NCI-H1436 (cell line): Measurements from ENCODE around the gene PTBP1.
"Not testable (repeated sequence)": the region's sequence is repeated elsewhere in the genome, so short reads cannot be mapped to it uniquely, and the experiment has no call there.

Experiments used
- DNase-seq: peaks from one replicate; lab custom pipeline; 2025; lab: John Stamatoyannopoulos, UW

The PTBP1 gene

DNA sequence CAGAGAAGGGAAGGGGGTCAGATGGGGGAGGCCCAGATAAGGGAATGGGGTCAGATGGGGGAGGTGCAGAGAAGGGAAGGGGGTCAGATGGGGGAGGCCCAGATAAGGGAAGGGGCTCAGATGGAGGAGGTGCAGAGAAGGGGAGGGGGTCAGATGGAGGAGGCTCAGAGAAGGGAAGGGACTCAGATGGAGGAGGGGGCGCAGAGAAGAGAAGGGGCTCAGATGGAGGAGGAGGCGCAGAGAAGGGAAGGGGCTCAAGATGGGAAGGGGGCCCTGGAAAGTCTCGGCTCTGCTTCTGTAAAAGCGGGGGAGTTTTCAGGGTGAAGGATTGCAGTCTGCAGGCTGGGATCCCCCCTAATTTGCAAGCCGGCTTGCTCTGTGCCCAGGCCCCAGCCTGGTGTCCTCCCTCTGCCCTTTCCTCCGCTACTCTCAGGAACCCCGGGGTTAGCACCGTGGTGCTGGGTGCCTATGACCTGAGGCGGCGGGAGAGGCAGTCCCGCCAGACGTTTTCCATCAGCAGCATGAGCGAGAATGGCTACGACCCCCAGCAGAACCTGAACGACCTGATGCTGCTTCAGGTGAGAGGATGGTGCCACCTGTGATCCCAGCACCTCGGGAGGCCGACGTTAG, 32.0 kb downstream of the PTBP1 start:
- no peak for DNase-seq

GRCh38 chr19:831407-832369, 34.4 kb downstream of the PTBP1 start:
- no peak for DNase-seq

DNA sequence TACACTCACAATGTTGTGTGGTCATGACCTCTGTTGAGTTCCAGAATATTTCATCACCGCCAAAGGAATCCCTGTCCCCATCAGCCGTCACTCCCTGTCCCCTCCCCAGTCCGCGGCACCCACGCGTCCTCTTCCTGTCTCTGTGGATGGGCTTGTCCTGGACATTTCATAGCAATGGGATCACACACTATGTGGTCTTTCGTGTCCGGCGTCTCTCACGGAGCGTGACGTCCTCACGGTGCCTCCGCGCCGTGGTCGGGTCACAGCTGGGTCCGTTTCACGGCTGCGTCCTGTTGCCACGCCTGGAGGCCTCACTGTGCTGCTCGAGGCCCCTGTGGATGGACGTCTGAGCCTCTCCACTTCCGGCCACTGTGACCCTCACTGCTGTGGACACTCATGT, 37.0 kb downstream of the PTBP1 start:
- no peak for DNase-seq

DNA sequence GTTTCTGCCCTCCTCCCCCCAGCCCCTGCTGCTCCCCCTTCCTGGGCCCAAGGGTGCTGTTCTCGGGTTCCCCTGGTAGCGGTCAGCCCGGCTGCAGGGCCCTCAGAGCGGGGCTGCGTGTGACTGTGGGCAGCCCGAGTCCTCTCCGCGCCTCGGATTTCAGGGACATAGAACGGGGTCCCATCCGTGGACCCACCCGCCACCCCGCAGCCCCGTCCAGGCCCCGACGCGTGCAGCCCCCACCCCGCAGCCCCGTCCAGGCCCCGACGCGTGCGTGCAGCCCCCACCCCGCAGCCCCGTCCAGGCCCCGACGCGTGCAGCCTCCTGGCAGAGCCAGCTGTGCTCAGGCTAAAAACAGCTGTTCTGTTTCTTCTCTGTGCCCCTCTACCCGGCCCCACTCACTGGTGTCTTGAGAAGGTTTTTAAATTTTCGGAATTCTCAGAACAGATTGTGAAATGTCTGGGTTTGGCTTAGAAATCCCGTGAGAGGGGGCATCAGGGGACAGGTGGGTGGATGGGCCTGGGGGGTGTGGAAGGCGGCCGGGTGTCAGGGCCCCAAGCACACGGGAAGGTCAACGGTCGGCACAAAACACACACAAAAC, 38.1 kb downstream of the PTBP1 start:
- DNase-seq = no peak

GRCh38 chr19:840519-841206, 43.4 kb downstream of the PTBP1 start, which contains the start of gene PRTN3:
Gene PRTN3, plus strand, starts transcription at chr19:840999. Its CDS starts 10 bp downstream, at chr19:841009.
- DNase-seq = no peak

- DNase-seq = not testable (repeated sequence)
Observed at GRCh38 chr19:842802-843179, 45.5 kb downstream of the PTBP1 start.

- no peak for DNase-seq
Observed at GRCh38 chr19:843180-843835, 46.1 kb downstream of the PTBP1 start.

DNA sequence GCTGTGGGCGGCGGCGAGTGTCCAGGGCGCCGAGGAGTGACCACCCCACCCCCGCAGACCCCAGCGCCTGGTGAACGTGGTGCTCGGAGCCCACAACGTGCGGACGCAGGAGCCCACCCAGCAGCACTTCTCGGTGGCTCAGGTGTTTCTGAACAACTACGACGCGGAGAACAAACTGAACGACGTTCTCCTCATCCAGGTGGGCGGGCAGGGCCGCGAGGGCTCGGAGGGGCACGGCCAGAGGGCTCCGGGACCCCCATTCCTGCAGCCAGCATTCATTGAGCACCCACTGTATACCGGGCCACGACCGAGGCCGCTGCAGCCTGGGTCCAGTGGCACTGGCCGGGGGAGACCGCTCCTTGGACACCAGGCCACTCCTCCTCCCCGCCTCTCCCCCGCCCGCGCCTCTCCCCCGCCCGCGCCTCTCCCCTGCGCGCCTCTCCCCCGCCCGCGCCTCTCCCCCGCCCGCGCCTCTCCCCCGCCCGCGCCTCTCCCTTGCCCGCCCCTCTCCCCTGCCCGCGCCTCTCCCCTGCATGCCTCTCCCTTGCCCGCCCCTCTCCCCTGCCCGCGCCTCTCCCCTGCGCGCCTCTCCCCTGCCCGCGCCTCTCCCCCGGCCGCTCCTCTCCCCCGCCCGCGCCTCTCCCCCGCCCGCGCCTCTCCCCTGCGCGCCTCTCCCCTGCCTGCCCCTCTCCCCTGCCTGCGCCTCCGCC, 46.7 kb downstream of the PTBP1 start:
- no peak for DNase-seq

- no peak for DNase-seq
Observed at GRCh38 chr19:844546-844971, 47.3 kb downstream of the PTBP1 start.

DNA sequence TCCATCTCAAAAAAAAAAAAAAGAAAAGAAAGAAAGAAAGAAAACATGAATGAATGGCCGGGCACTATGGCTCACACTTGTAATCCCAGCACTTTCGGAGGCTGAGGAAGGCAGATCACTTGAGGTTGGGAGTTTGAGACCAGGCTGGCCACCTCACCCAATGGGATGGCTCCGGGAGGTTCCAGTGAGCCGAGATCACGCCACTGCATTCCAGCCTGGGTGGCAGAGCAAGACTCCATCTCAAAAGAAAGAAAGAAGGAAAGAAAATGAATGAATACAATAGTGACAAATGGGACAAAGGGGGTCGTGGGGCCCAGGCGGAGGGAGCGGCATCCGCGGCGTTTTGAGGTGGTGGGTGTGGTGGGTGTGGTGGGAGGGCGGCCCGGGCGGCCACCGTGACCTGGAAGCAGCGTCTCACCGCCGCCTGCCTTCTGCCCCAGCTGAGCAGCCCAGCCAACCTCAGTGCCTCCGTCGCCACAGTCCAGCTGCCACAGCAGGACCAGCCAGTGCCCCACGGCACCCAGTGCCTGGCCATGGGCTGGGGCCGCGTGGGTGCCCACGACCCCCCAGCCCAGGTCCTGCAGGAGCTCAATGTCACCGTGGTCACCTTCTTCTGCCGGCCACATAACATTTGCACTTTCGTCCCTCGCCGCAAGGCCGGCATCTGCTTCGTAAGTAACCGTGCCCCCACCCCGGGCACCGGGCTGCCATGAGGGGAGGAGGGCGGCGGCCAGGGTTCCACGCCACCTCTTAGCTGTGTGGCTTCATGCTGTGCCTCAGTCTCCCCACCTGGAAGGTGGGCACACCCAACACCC, 48.7 kb downstream of the PTBP1 start:
- DNase-seq = no peak

DNA sequence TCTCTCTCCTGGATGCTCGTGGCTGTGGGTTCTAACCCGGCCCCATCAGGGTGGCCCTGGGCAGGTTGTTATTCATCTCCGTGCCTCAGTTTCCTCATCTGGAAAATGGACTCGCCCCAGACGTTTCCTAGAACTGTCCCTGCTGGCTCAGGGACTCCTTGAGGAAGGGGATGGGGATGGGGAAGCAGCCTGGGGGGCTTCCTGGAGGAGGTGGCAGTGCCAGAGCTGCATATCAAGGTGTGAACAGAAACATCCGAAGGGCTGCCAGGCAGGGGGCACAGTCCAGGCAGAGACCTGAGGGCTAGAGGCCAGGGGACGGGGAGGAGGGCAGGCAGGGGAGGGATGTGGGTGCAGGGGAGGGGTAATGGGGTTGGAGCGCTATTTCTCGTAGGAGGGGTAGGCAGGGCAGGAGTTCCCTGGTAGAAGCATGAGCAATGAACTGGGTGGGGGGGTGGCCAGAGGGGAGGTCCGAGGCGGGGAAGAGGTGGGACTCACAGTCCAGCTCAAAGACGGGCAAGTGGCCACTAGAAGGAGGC, 51.2 kb downstream of the PTBP1 start:
- DNase-seq = no peak

GRCh38 chr19:849195-849594, 51.9 kb downstream of the PTBP1 start:
- DNase-seq = not testable (repeated sequence)

- no peak for DNase-seq
Observed at GRCh38 chr19:850221-850978, 53.1 kb downstream of the PTBP1 start.

DNA sequence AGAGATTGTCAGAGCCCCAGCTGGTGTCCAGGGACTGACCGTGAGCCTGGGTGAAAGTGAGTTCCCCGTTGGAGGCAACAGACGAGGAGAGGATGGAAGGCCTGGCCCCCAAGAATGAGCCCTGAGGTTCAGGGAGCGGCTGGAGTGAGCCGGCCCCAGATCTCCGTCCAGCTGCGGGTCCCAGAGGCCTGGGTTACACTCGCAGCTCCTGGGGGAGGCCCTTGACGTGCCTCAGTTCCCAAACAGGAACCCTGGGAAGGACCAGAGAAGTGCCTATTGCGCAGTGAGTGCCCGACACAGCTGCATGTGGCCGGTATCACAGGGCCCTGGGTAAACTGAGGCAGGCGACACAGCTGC, 53.7 kb downstream of the PTBP1 start:
- DNase-seq = no peak

DNA sequence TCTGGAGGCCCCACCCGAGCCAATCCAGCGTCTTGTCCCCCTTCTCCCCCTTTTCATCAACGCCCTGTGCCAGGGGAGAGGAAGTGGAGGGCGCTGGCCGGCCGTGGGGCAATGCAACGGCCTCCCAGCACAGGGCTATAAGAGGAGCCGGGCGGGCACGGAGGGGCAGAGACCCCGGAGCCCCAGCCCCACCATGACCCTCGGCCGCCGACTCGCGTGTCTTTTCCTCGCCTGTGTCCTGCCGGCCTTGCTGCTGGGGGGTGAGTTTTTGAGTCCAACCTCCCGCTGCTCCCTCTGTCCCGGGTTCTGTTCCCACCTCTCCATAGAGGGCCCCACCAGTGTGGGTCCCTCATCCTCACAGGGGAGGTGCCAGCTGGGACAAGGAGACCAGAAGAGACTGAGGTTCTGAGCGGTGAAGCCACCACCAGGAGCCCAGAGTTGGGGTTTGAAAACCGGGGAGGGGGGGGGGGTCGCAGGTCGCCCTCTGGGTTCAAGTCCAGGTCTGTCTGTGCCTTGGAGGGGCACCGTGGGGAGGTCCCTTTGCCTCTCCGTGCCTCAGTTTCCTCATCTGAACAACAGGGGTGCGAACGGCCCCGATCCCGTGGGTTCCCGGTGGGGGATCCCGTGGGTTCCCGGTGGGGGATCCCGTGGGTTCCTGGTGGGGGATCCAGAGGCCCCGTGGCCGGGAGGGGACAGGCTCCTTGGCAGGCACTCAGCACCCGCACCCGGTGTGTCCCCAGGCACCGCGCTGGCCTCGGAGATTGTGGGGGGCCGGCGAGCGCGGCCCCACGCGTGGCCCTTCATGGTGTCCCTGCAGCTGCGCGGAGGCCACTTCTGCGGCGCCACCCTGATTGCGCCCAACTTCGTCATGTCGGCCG, 55.1 kb downstream of the PTBP1 start, which contains the start of gene ELANE:
TSS of gene ELANE (plus strand) at position 168 of the 878 bp plus-strand sequence. CDS start at position 194, 26 bp downstream.
- DNase-seq = no peak

- no peak for DNase-seq
Observed at GRCh38 chr19:853014-853585, 55.8 kb downstream of the PTBP1 start.

- DNase-seq = not testable (repeated sequence)
Observed at GRCh38 chr19:853614-854220, 56.5 kb downstream of the PTBP1 start.
